HG02840 (cell line): ENCODE data around the gene RWDD4.

ENCODE experiments used
- ATAC-seq: cut with Tn5 transposase; IDR thresholded peaks from one replicate; pipeline ENCODE4 v1.9.1; 2021; ENCODE audit warnings: mild to moderate bottlenecking, moderate library complexity, moderate number of reproducible peaks; ENCODE audit not compliant: unreplicated experiment, low FRiP score

RWDD4 gene

GRCh38 chr4:183607894-183608293 lies 51.1 kb downstream of the RWDD4 start:
- no peak for ATAC-seq

GRCh38 chr4:183602557-183603027 lies 56.4 kb downstream of the RWDD4 start:
- no peak for ATAC-seq

- ATAC-seq, result no peak
These were observed 57.6 kb downstream of the RWDD4 start for GRCh38 chr4:183601381-183601780.

GRCh38 chr4:183600189-183600685 lies 58.7 kb downstream of the RWDD4 start:
- no peak for ATAC-seq

GRCh38 chr4:183599690-183600089 lies 59.3 kb downstream of the RWDD4 start:
- no peak for ATAC-seq

GRCh38 chr4:183599284-183599683 lies 59.7 kb downstream of the RWDD4 start:
- ATAC-seq, result no peak

- ATAC-seq, result no peak
These were observed 62.8 kb downstream of the RWDD4 start for GRCh38 chr4:183596067-183596757.

GRCh38 chr4:183594823-183595222 lies 64.2 kb downstream of the RWDD4 start:
- no peak for ATAC-seq

GRCh38 chr4:183591301-183591700 lies 67.7 kb downstream of the RWDD4 start:
- no peak for ATAC-seq
